Upper lobe of left lung (tissue), 6 donors: ENCODE data around the gene OLIG1. TPM values are rescaled to one million over a fixed set of nuclear protein-coding genes. Genes with fewer than 3 reads are reported as not detected.

Experiments used
- ATAC-seq, 2 donors: fragments of 200-7000 bp; cut with Tn5 transposase; one replicate each; pipeline ENCODE4 v1.9.1; 2022; ENCODE audit warnings: mild to moderate bottlenecking in 2 of 2, moderate library complexity in 2 of 2; ENCODE audit not compliant: low FRiP score in 2 of 2
- DNase-seq, 2 donors: peaks; one replicate each; pipeline ENCODE4 v3.0.0-alpha.2; 2019 to 2020
- H3K27ac ChIP-seq, 4 donors: fragments of 200-600 bp; sonication (generic); one replicate each; pipeline ENCODE4 v1.5.1; 2016 to 2019
- H3K27me3 ChIP-seq, 4 donors: fragments of 200-600 bp; sonication (generic); one replicate each; pipeline ENCODE4 v1.5.1; 2017 to 2019
- H3K36me3 ChIP-seq, 4 donors: fragments of 200-600 bp; sonication (generic); one replicate each; pipeline ENCODE4 v1.5.1; 2016 to 2019
- H3K4me1 ChIP-seq, 4 donors: fragments of 200-600 bp; sonication (generic); one replicate each; pipeline ENCODE4 v1.5.1; 2018 to 2019
- H3K4me3 ChIP-seq, 4 donors: fragments of 200-600 bp; sonication (generic); one replicate each; pipeline ENCODE4 v1.5.1; 2017 to 2019; ENCODE audit warnings: mild to moderate bottlenecking in 2 of 4, moderate library complexity in 1 of 4
- H3K9me3 ChIP-seq, 4 donors: fragments of 200-600 bp; sonication (generic); one replicate each; pipeline ENCODE4 v1.5.1; 2018 to 2019
- CTCF ChIP-seq, 6 experiments: fragments of 450-650 bp in 4 of 6; fragments of 200-600 bp in 2 of 6; sonication (generic) in 2 of 6; IDR thresholded peaks; one replicate each; pipeline ENCODE4 v1.5.1; 2016 to 2019; ENCODE audit warnings: antibody characterized with exemption in 6 of 6
- EP300 ChIP-seq, 4 donors: sonication (generic); formaldehyde crosslinking; IDR thresholded peaks; one replicate each; pipeline ENCODE4 v1.5.1; 2017; ENCODE audit warnings: antibody characterized with exemption in 4 of 4, control low read depth in 2 of 4
- POLR2A ChIP-seq, 4 donors: fragments of 450-650 bp; IDR thresholded peaks; one replicate each; pipeline ENCODE4 v1.5.1; 2016 to 2017; ENCODE audit warnings: antibody characterized with exemption in 4 of 4, mild to moderate bottlenecking in 2 of 4
- POLR2AphosphoS5 ChIP-seq, 2 donors: sonication (generic); formaldehyde crosslinking; IDR thresholded peaks; one replicate each; pipeline ENCODE4 v1.5.1; 2017; ENCODE audit warnings: antibody characterized with exemption in 2 of 2
- WGBS, 2 donors: methylation state at CpG; one replicate each; pipeline ENCODE4 v1.1.5; 2017 to 2018; 5-methylcytosine and 5-hydroxymethylcytosine counted together
- total RNA-seq, 6 donors: library from RNA; depleted of rRNA in 4 of 6; stranded (reverse); fragments of >200 nt in 4 of 6; gene quantifications; one replicate each; pipeline versions ENCODE4 v1.1.0 to v1.2.1, GENCODE V29; 2016 to 2021
- donor health status: DM: no; HTN: no; CAD: no; lungs with moderate emphysema.
- donor health status: DM: no; HTN: yes; CAD: no; lungs with severe emphysema.

OLIG1 gene
- total RNA-seq, 6 donors from 2014 or later: 0.54 to 3.2 (median 2.0) TPM; not detected in 1

DNA sequence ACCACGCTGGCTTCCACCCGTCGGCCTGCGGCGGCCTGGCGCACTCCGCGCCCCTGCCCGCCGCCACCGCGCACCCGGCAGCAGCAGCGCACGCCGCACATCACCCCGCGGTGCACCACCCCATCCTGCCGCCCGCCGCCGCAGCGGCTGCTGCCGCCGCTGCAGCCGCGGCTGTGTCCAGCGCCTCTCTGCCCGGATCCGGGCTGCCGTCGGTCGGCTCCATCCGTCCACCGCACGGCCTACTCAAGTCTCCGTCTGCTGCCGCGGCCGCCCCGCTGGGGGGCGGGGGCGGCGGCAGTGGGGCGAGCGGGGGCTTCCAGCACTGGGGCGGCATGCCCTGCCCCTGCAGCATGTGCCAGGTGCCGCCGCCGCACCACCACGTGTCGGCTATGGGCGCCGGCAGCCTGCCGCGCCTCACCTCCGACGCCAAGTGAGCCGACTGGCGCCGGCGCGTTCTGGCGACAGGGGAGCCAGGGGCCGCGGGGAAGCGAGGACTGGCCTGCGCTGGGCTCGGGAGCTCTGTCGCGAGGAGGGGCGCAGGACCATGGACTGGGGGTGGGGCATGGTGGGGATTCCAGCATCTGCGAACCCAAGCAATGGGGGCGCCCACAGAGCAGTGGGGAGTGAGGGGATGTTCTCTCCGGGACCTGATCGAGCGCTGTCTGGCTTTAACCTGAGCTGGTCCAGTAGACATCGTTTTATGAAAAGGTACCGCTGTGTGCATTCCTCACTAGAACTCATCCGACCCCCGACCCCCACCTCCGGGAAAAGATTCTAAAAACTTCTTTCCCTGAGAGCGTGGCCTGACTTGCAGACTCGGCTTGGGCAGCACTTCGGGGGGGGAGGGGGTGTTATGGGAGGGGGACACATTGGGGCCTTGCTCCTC lies 42.3 kb upstream of the OLIG1 start:
- no peaks in the 10 kb centered on the region for H3K9me3 ChIP-seq
- no peak for TF ChIP-seq EP300 (IDR thresholded peaks at IDR 0.05)
- TF ChIP-seq CTCF (IDR thresholded peaks at IDR 0.05): no peak
- TF ChIP-seq POLR2A (IDR thresholded peaks at IDR 0.05): no peak
- no peak for TF ChIP-seq POLR2AphosphoS5 (IDR thresholded peaks at IDR 0.05)
- no peak overlapping the region for H3K4me3 ChIP-seq
- H3K27me3 ChIP-seq: peaks cover 0 to 86% (median 58%) of the 10 kb centered on the region in 4 donors
- peaks cover 35 to 69% (median 56%) of the 10 kb centered on the region in 4 donors for H3K4me1 ChIP-seq
- WGBS, 2 donors: 3 to 4% methylated on average over 20 to 33 of the region's 85 CpGs
- ATAC-seq (no peak), DNase-seq (peak in 1 of 2 donors; percentile 83)
- H3K36me3 ChIP-seq: no peaks in the 10 kb centered on the region
- no peak overlapping the region for H3K27ac ChIP-seq

DNA sequence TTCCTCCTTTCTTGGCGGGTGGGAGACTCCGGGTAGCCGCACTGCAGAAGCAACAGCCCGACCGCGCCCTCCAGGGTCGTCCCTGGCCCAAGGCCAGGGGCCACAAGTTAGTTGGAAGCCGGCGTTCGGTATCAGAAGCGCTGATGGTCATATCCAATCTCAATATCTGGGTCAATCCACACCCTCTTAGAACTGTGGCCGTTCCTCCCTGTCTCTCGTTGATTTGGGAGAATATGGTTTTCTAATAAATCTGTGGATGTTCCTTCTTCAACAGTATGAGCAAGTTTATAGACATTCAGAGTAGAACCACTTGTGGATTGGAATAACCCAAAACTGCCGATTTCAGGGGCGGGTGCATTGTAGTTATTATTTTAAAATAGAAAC lies 41.7 kb upstream of the OLIG1 start:
- ATAC-seq: no peak
- no peak for TF ChIP-seq EP300 (IDR thresholded peaks at IDR 0.05)
- no peak for TF ChIP-seq CTCF (IDR thresholded peaks at IDR 0.05)
- no peak for TF ChIP-seq POLR2A (IDR thresholded peaks at IDR 0.05)
- TF ChIP-seq POLR2AphosphoS5 (IDR thresholded peaks at IDR 0.05): no peak
- peaks cover 30 to 65% (median 50%) of the 10 kb centered on the region in 4 donors for H3K4me1 ChIP-seq
- DNase-seq: peak in 1 of 2 donors; percentile 49
- H3K9me3 ChIP-seq: no peaks in the 10 kb centered on the region
- no peaks in the 10 kb centered on the region for H3K36me3 ChIP-seq
- 5 to 8% methylated on average over 8 to 15 of the region's 15 CpGs for WGBS, 2 donors
- no peak overlapping the region for H3K27ac ChIP-seq
- no peak overlapping the region for H3K4me3 ChIP-seq
- H3K27me3 ChIP-seq: peaks cover 0 to 86% (median 57%) of the 10 kb centered on the region in 4 donors

DNA sequence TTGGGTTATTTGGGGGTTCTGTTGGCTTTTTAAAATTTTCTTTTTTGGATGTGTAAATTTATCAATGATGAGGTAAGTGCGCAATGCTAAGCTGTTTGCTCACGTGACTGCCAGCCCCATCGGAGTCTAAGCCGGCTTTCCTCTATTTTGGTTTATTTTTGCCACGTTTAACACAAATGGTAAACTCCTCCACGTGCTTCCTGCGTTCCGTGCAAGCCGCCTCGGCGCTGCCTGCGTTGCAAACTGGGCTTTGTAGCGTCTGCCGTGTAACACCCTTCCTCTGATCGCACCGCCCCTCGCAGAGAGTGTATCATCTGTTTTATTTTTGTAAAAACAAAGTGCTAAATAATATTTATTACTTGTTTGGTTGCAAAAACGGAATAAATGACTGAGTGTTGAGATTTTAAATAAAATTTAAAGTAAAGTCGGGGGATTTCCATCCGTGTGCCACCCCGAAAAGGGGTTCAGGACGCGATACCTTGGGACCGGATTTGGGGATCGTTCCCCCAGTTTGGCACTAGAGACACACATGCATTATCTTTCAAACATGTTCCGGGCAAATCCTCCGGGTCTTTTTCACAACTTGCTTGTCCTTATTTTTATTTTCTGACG lies 41.1 kb upstream of the OLIG1 start:
- Histone ChIP-seq H3K27me3 (peaks cover 0 to 86% (median 56%) of the 10 kb centered on the region in 4 donors), H3K27ac (no peak overlapping the region), H3K9me3 (no peaks in the 10 kb centered on the region), H3K4me1 (peaks cover 24 to 65% (median 44%) of the 10 kb centered on the region in 4 donors), H3K36me3 (no peaks in the 10 kb centered on the region), H3K4me3 (peak overlapping the region in 1 of 4 donors; percentile 1)
- DNase-seq: peak in 1 of 2 donors; percentile 73
- 4 to 6% methylated on average over 28 of the region's 28 CpGs for WGBS, 2 donors
- TF ChIP-seq POLR2AphosphoS5 (IDR thresholded peaks at IDR 0.05): no peak
- ATAC-seq: no peak

- ATAC-seq: no peak
- H3K9me3 ChIP-seq: no peaks in the 10 kb centered on the region
- H3K4me3 ChIP-seq: peak overlapping the region in 1 of 4 donors; percentile 1
- no peak for TF ChIP-seq POLR2A (IDR thresholded peaks at IDR 0.05)
- TF ChIP-seq POLR2AphosphoS5 (IDR thresholded peaks at IDR 0.05): no peak
- TF ChIP-seq CTCF (IDR thresholded peaks at IDR 0.05): no peak
- no peak for TF ChIP-seq EP300 (IDR thresholded peaks at IDR 0.05)
- H3K4me1 ChIP-seq: peaks cover 21 to 60% (median 39%) of the 10 kb centered on the region in 4 donors
- WGBS, 2 donors: 18 to 20% methylated on average over 16 to 18 of the region's 19 CpGs
- no peak overlapping the region for H3K27ac ChIP-seq
- DNase-seq: no peak
- H3K27me3 ChIP-seq: peaks cover 0 to 82% (median 52%) of the 10 kb centered on the region in 4 donors
- H3K36me3 ChIP-seq: no peaks in the 10 kb centered on the region
Measured at GRCh38 chr21:33029385-33029921, 40.5 kb upstream of the OLIG1 start.

- DNase-seq: no peak
- H3K27ac ChIP-seq: no peak overlapping the region
- no peaks in the 10 kb centered on the region for H3K9me3 ChIP-seq
- peaks cover 0 to 77% (median 48%) of the 10 kb centered on the region in 4 donors for H3K27me3 ChIP-seq
- H3K36me3 ChIP-seq: no peaks in the 10 kb centered on the region
- no peak for TF ChIP-seq EP300 (IDR thresholded peaks at IDR 0.05)
- TF ChIP-seq CTCF (IDR thresholded peaks at IDR 0.05): no peak
- no peak for TF ChIP-seq POLR2AphosphoS5 (IDR thresholded peaks at IDR 0.05)
- no peak for TF ChIP-seq POLR2A (IDR thresholded peaks at IDR 0.05)
- no peak overlapping the region for H3K4me3 ChIP-seq
- ATAC-seq: no peak
- peaks cover 21 to 57% (median 38%) of the 10 kb centered on the region in 4 donors for H3K4me1 ChIP-seq
- 31 to 42% methylated on average over 7 to 10 of the region's 10 CpGs for WGBS, 2 donors
Measured at GRCh38 chr21:33029975-33030461, 39.9 kb upstream of the OLIG1 start.
